ENCODE measurements around the gene SHC4. TPM values are rescaled to one million over a fixed set of nuclear protein-coding genes. Genes with fewer than 3 reads are reported as not detected.
"Not testable (repeated sequence)": the region's sequence is repeated elsewhere in the genome, so short reads cannot be mapped to it uniquely, and the experiment has no call there.

The SHC4 gene
- total and polyA plus RNA-seq, 2 experiments from 2014 or later, result 0.43 to 0.45 TPM

DNA sequence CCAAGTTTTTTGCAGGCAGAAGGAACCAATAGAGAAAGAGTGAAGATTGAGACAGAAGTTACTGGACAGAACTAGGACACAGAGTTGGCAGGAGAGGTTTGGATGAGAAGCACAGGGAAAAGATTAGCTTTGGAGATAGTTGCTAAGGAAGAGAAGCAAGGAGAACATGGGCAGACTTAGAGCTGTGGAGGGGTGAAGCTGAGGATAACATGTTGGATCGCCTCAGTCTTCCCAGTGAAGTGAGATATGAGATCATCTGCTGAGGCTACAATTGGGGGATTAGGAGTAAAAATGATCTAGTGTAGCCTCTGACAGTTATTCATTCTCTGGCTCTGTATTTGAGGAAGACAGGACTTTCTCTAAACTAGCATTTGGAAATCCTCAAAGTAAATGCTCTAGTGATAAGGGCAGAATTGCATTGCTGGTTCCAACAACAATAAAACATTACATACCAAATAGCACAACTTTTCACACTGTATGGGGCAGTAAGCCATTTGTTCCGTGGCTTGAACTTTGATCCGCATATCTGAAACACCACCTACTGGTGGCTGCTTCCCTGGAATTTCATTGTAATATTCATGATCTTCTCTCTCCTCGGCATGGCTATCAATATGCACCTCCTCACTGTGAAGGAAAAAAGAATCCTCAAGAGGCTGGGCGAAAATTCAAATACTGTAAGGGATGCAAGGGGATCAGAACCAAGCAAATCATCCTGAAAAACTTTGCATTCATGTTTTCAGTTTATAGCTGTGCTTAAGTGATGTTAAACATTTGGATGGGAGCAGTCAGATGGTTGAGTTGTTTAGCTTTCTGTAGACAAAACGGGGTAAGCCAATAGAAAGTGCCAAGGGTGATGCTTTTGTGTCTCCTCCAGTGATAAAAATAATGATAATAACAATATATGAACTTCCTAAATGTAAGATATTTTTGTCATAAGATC is 107.9 kb downstream of the SHC4 start:
- in situ Hi-C loops (cut with MboI), result loop anchor here (25.0 kb wide), 2 partner anchors 557 to 1282 kb away; partner anchors contain the start of gene FGF7
- Histone ChIP-seq H3K27me3 (replicated peaks; ENCODE audit: insufficient read depth) (no peaks in the 10 kb centered on the region), H3F3A (ENCODE audit: insufficient read depth) (peaks cover 42% of the 10 kb centered on the region), H3K36me3 (ENCODE audit: low read depth) (no peaks in the 10 kb centered on the region), H4K20me1 (ENCODE audit: insufficient read depth) (no peaks in the 10 kb centered on the region), H3K4me3 (0 out of 2 replicates have a peak overlapping the region, but pooled peaks have one; percentile 7), H3K9ac (peak overlapping the region; percentile 21), H2AFZ (peak overlapping the region; percentile 49), H3K79me2 (ENCODE audit: insufficient read depth) (no peaks in the 10 kb centered on the region), H3K4me1 (ENCODE audit: insufficient read depth) (peaks cover 50% of the 10 kb centered on the region), H3K4me2 (ENCODE audit: unreplicated experiment) (peak overlapping the region; percentile 58), H3K27ac (peak overlapping the region; percentile 39), H3K9me2 (ENCODE audit: insufficient read depth) (no peaks in the 10 kb centered on the region), H3K9me3 (ENCODE audit: low read depth) (no peaks in the 10 kb centered on the region)
- WGBS, 2 experiments (ENCODE audit: low coverage in 1 of 2, low lambda C conversion rate in 2 of 2, missing lambda C conversion rate in 2 of 2), result 5% methylated on average over 6 of the region's 6 CpGs
- TF ChIP-seq EZH2phosphoT487 (IDR thresholded peaks at IDR 0.05; ENCODE audit: insufficient read depth, low read depth) (no peak), EZH2 (IDR thresholded peaks at IDR 0.05; ENCODE audit: insufficient read depth, poor library complexity, severe bottlenecking) (no peak)
- peak; percentile 74 for DNase-seq

DNA sequence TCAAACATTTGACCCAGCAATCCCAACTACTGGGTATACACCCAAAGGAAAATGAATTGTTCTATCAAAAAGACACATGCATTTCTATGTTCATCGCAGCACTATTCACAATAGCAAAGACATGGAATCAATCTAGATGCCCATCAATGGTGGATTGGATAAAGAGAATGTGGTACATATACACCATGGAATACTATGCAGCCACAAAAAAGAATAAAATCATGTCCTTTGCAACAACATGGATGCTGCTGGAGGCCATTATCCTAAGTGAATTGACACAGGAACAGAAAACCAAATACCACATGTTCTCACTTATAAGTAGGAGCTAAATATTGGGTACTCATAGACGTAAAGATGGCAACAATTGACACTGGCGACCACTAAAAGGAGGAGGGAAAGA is 109.3 kb downstream of the SHC4 start:
- in situ Hi-C loops (cut with MboI), result loop anchor here (25.0 kb wide), 2 partner anchors 558 to 1283 kb away; partner anchors contain the start of gene FGF7
- not testable (repeated sequence) for H3K9me3 ChIP-seq (ENCODE audit: low read depth)
- WGBS, 2 experiments (ENCODE audit: low coverage in 1 of 2, low lambda C conversion rate in 2 of 2, missing lambda C conversion rate in 2 of 2), result 94% methylated on average over 3 of the region's 3 CpGs

DNA sequence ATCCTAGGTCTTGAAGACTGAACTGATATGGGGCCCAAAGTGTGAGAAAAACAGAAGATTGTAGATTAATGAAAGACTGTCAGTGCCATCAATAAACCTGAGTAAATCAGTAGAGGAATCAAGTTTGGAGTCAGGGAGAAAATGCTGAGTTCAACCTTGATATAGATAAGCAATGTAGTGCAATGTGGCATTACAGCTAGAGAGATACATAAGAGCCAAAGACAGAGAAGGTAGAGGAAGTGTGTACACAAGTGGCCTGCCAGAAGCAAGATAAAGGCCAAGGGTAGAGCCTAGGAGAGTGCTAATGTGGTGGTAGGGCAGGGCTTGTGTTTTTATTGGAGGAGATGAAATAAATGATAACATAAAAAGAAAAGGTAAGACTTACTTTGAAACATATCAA is 111.8 kb downstream of the SHC4 start:
- H3K79me2 ChIP-seq (ENCODE audit: insufficient read depth), result no peaks in the 10 kb centered on the region
- no peak overlapping the region for H2AFZ ChIP-seq
- H4K20me1 ChIP-seq (ENCODE audit: insufficient read depth), result no peaks in the 10 kb centered on the region
- no peak for TF ChIP-seq EZH2phosphoT487 (IDR thresholded peaks at IDR 0.05; ENCODE audit: insufficient read depth, low read depth)
- TF ChIP-seq EZH2 (IDR thresholded peaks at IDR 0.05; ENCODE audit: insufficient read depth, poor library complexity, severe bottlenecking), result no peak
- DNase-seq, result no peak
- H3F3A ChIP-seq (ENCODE audit: insufficient read depth), result peaks cover 24% of the 10 kb centered on the region
- H3K9ac ChIP-seq, result no peak overlapping the region
- no peaks in the 10 kb centered on the region for H3K36me3 ChIP-seq (ENCODE audit: low read depth)
- no peaks in the 10 kb centered on the region for H3K9me2 ChIP-seq (ENCODE audit: insufficient read depth)
- in situ Hi-C loops (cut with MboI), result loop anchor here (25.0 kb wide), 2 partner anchors 560 to 1285 kb away; partner anchors contain the start of gene FGF7
- no peak overlapping the region for H3K4me2 ChIP-seq (ENCODE audit: unreplicated experiment)
- H3K4me3 ChIP-seq, result no peak overlapping the region
- no peak overlapping the region for H3K27ac ChIP-seq
- no peaks in the 10 kb centered on the region for H3K9me3 ChIP-seq (ENCODE audit: low read depth)
- H3K4me1 ChIP-seq (ENCODE audit: insufficient read depth), result peaks cover 21% of the 10 kb centered on the region
- H3K27me3 ChIP-seq (replicated peaks; ENCODE audit: insufficient read depth), result no peaks in the 10 kb centered on the region

More for the DNA sequence above, 109.3 kb downstream of the SHC4 start:
- not testable (repeated sequence) for H3K79me2 ChIP-seq (ENCODE audit: insufficient read depth); H3K4me2 ChIP-seq (ENCODE audit: unreplicated experiment); H3K9ac ChIP-seq; H3K27me3 ChIP-seq (replicated peaks; ENCODE audit: insufficient read depth); DNase-seq; H3K36me3 ChIP-seq (ENCODE audit: low read depth); H4K20me1 ChIP-seq (ENCODE audit: insufficient read depth); H3K27ac ChIP-seq; H3K9me2 ChIP-seq (ENCODE audit: insufficient read depth); H2AFZ ChIP-seq; H3K4me3 ChIP-seq
- H3F3A ChIP-seq (ENCODE audit: insufficient read depth), result peaks cover 42% of the 10 kb centered on the region
- H3K4me1 ChIP-seq (ENCODE audit: insufficient read depth), result peaks cover 43% of the 10 kb centered on the region

DNA sequence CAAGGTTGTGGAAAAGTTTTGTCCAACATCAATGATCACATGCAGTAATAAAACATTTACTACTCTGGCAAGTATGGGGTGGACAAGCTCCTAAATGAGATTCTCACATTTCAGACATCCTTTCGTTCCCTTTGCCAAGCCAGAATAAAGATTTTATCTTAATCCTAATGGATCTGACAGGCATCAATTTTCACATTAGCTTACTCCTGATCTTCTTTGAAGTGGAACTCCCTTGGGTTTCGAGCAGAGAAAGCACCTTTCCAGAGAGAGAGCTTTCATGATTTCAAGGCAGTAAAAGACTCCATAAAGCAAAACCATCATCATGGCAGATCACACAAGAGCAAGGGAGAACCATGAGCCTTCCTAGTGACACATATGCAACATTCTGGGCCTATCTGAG is 113.1 kb downstream of the SHC4 start:
- in situ Hi-C loops (cut with MboI), result loop anchor here (25.0 kb wide), 2 partner anchors 562 to 1287 kb away; partner anchors contain the start of gene FGF7
- H3F3A ChIP-seq (ENCODE audit: insufficient read depth), result 0 out of 2 replicates have a peak, but pooled peaks cover 10% of the 10 kb centered on the region
- TF ChIP-seq EZH2 (IDR thresholded peaks at IDR 0.05; ENCODE audit: insufficient read depth, poor library complexity, severe bottlenecking) (no peak), EZH2phosphoT487 (IDR thresholded peaks at IDR 0.05; ENCODE audit: insufficient read depth, low read depth) (no peak)
- H3K36me3 ChIP-seq (ENCODE audit: low read depth), result no peaks in the 10 kb centered on the region
- H4K20me1 ChIP-seq (ENCODE audit: insufficient read depth), result no peaks in the 10 kb centered on the region
- H3K79me2 ChIP-seq (ENCODE audit: insufficient read depth), result no peaks in the 10 kb centered on the region
- H3K9me2 ChIP-seq (ENCODE audit: insufficient read depth), result no peaks in the 10 kb centered on the region
- no peak for DNase-seq
- H3K9ac ChIP-seq, result no peak overlapping the region
- H3K9me3 ChIP-seq (ENCODE audit: low read depth), result no peaks in the 10 kb centered on the region
- no peak overlapping the region for H2AFZ ChIP-seq
- WGBS, 2 experiments (ENCODE audit: low coverage in 1 of 2, low lambda C conversion rate in 2 of 2, missing lambda C conversion rate in 2 of 2), result 86 to 95% methylated on average over 2 of the region's 2 CpGs
- H3K4me1 ChIP-seq (ENCODE audit: insufficient read depth), result peaks cover 8% of the 10 kb centered on the region
- H3K27ac ChIP-seq, result no peak overlapping the region
- H3K4me3 ChIP-seq, result no peak overlapping the region
- H3K27me3 ChIP-seq (replicated peaks; ENCODE audit: insufficient read depth), result no peaks in the 10 kb centered on the region
- no peak overlapping the region for H3K4me2 ChIP-seq (ENCODE audit: unreplicated experiment)

Data from GM23248 (cell line).